GM10248 (cell line): Measurements from ENCODE around the gene LARGE1.

Experiments used
- CTCF ChIA-PET: fragments of 300-600 bp; sonication (Branson Sonifier 250); formaldehyde crosslinking; extraction: SDS; loops from one replicate; lab custom pipeline; 2021; ENCODE audit warnings: antibody characterized with exemption; lab: Yijun Ruan, JAX
- POLR2A ChIA-PET: fragments of 350-650 bp; sonication (Branson Sonifier 250); formaldehyde crosslinking; extraction: SDS; loops from one replicate; lab custom pipeline; 2020; ENCODE audit warnings: antibody characterized with exemption; lab: Yijun Ruan, JAX
- DNase-seq: peaks from one replicate; pipeline ENCODE4 v3.0.0; 2012; ENCODE audit errors: extremely low spot score
- TF ChIP-seq, protein P1 (sequence below): IDR thresholded peaks from 2 replicates; pipeline ENCODE4 v1.5.1; 2012; ENCODE audit warnings: mild to moderate bottlenecking, low read depth; ENCODE audit errors: extremely low read depth, missing control alignments, control extremely low read depth

The LARGE1 gene

DNA sequence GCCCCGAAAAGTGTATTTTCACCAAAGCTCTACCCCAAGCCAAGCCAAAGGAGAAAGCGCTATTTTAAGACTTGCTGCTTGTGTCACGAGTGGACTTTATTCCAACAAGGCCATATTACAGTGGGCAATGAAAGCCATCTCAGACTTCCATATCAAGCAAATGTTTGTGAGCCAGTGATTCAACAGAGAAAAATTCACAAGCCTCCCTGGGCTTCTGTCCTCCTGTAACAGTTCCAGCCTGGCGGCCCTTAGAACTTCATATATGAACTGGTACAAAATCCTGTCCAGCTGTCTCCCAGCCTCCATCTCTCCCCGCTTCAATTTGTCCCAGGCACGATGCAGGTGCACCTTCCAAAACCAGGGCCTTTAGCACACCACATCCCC, 11.2 kb downstream of the LARGE1 start:
- CTCF ChIA-PET = interaction anchor here (0.8 to 1.1 kb wide), 2 partner anchors 12 to 28 kb away, joined by 3 read pairs; partner anchors contain the start of gene LARGE1
- no peak for DNase-seq
- POLR2A ChIA-PET = interaction anchor here (0.8 to 1.4 kb wide), 2 partner anchors 12 kb away, joined by 3 read pairs; no protein-coding TSS in a partner anchor
- TF ChIP-seq, protein P1, sequence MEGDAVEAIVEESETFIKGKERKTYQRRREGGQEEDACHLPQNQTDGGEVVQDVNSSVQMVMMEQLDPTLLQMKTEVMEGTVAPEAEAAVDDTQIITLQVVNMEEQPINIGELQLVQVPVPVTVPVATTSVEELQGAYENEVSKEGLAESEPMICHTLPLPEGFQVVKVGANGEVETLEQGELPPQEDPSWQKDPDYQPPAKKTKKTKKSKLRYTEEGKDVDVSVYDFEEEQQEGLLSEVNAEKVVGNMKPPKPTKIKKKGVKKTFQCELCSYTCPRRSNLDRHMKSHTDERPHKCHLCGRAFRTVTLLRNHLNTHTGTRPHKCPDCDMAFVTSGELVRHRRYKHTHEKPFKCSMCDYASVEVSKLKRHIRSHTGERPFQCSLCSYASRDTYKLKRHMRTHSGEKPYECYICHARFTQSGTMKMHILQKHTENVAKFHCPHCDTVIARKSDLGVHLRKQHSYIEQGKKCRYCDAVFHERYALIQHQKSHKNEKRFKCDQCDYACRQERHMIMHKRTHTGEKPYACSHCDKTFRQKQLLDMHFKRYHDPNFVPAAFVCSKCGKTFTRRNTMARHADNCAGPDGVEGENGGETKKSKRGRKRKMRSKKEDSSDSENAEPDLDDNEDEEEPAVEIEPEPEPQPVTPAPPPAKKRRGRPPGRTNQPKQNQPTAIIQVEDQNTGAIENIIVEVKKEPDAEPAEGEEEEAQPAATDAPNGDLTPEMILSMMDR = no peak

DNA sequence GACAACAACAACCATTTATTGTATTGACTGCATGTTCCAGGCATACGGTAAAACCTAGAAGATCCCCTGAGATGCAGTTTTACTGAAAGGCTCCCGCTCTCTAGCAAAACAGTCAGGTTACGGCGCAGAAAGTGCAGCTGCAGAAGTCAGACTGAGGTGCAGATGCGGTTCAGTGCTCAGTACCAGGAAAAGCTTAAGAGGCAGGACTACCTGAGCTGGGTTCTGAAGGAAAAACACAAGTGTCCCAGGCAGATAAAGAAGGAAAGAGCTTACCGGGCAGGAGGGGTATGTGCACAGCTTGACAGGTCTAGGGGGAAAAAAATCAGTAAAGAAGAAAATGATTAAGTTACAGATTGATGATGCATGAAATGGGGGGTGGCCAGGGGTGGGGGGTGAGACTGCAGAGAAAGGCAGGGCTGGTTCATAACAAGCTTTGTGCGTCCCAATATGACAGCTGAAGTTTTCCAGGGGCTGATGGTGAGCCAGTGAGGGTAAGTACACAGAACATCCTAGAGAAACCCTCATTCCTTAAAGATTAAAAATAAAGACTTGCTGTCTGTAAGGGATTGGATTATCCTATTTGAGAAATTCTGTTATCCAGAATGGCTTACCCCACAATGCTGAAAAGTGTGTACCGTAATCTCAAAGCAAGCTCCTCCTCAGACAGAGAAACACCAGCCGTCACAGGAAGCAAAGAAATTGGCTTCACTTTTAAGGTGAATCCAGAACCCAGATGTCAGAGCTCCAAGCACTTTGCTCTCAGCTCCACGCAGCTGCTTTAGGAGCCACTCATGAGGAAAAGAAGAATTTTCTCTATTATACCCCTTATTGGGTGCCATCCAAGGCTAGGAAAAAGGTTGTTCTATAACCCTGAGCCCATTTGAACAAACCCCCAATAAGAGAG, 11.9 kb downstream of the LARGE1 start:
- no peak for DNase-seq
- ChIA-PET CTCF (interaction anchor here (0.8 to 1.4 kb wide), 3 partner anchors 10 to 27 kb away, joined by 3 to 6 read pairs (median 3); partner anchors contain the start of gene LARGE1), POLR2A (interaction anchor here (0.8 to 1.4 kb wide), 2 partner anchors 12 to 13 kb away, joined by 3 read pairs; no protein-coding TSS in a partner anchor)
- TF ChIP-seq, protein P1 = no peak

DNA sequence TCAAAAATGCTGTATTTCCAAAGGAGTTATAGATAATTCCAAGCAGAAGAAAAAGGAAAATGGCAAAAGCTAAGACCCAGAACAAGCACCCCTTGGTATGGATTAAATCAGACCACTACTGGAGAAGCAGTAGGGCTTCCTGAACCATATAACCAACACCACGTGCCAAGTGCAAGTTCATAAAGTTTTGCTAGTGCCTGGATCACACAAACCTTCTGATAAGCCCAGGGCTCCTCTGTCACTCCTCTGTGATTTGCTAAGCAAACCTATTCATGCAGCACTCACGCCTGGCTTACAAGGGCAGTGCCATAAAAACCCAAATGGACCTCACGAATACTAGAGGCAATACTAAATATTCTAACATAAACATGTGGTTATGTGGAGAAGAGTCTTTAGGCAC, 13.3 kb downstream of the LARGE1 start:
- ChIA-PET POLR2A (no interaction called here), CTCF (interaction anchor here (1.1 to 2.4 kb wide), 3 partner anchors 10 to 605 kb away, joined by 3 to 9 read pairs (median 3); no protein-coding TSS in a partner anchor)
- TF ChIP-seq, protein P1 = no peak
- DNase-seq = no peak

DNA sequence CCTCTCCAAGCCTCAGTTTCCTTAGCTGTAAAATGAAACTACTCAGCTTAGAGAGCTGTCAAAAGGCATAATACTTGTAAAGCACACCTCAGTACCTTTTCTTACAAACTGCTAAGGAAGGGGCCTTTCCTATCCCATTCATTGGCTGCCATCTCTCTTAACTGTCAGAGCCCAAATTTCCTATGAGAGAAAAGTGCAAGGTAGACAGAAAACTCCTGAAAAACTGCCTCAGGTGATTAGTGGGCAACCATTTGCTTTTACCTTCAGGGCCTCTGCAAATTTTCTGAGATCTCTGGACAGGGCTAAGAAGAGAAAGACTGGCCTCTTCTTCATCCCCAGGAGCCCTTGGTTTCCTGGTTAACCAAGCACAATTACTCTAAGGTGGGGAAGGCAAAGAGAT, 13.8 kb downstream of the LARGE1 start:
- ChIA-PET POLR2A (no interaction called here), CTCF (interaction anchor here (1.1 to 2.4 kb wide), 3 partner anchors 9 to 605 kb away, joined by 3 to 9 read pairs (median 3); no protein-coding TSS in a partner anchor)
- no peak for DNase-seq
- TF ChIP-seq, protein P1 = no peak

DNA sequence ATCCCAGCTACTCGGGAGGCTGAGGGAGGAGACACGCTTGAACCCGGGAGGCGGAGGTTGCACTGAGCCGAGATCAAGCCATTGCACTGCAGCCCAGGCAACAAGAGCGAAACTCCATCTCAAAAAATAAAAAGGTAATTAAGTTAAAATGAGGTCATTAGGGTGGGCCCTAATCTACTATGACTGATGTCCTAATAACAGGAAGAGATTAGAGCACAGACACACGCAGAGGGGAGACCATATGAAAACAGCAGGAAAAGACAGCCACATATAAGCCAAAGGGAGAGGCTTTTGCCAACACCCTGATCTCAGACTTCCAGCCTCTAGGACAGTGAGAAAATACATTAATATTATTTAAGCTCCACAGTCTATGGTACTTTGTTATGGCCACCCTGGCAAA, 17.3 kb downstream of the LARGE1 start:
- DNase-seq = no peak

DNA sequence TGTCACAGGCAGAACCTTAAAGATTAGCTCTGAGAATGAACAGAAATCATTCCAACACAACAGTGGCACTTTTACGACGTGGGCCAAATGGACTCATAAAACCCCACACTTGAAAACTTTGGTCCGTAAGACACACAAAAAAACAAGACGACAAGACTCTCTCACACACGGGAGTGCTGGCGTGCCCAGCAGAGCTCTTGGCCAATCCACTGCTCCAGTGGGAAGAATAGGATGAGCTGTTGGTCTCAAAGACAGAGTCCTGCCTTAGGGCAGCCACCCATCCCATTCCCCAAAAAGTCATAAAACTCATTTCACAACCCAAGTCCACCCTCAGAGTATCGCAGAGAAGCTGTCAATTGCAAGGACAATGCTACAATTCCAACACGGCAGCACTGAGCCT, 18.2 kb downstream of the LARGE1 start:
- TF ChIP-seq, protein P1 = no peak
- CTCF ChIA-PET = no interaction called here
- POLR2A ChIA-PET = no interaction called here
- DNase-seq = no peak

More for the DNA sequence above, 17.3 kb downstream of the LARGE1 start:
- ChIA-PET POLR2A (no interaction called here), CTCF (no interaction called here)
- TF ChIP-seq, protein P1 = no peak
